NCI-H446 treated with DMSO at 0.1 percent for 48 hours (cell line): ENCODE data around the gene SLC18A2.

Source experiments
- DNase-seq: peaks from one replicate; lab custom pipeline; 2025; lab: John Stamatoyannopoulos, UW

Gene SLC18A2

DNA sequence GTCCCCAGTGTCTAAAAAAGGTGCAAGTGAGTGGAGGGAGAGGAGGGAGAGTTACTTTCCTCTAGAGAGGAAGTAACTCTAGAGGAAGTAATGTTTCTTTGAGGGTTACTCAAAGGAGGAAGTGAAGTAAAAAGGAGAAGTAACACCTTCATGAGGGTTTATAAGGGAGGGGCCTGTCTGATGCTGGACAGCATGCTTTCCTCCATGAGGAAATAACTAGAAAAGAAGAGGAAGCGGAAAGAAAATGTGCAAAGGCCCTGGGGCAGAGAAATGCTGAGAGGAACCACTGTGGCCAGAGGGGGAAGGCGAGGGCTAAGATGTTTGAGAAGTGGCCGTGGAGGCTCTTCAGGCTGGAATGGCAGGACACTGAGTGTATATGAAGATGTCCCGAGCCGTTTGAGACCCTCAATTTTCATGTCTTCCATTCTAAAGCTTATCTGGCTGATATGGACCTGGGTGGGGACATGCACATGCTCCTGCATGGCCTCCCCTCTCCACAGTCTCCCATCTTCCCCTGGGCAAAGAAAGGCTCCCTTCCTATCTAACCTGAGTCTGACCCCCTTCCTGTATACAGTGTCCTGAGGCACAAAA lies 3.4 kb upstream of the SLC18A2 start:
- no peak for DNase-seq

- DNase-seq: no peak
Measured at GRCh38 chr10:117239051-117239450, 1.9 kb upstream of the SLC18A2 start.

DNA sequence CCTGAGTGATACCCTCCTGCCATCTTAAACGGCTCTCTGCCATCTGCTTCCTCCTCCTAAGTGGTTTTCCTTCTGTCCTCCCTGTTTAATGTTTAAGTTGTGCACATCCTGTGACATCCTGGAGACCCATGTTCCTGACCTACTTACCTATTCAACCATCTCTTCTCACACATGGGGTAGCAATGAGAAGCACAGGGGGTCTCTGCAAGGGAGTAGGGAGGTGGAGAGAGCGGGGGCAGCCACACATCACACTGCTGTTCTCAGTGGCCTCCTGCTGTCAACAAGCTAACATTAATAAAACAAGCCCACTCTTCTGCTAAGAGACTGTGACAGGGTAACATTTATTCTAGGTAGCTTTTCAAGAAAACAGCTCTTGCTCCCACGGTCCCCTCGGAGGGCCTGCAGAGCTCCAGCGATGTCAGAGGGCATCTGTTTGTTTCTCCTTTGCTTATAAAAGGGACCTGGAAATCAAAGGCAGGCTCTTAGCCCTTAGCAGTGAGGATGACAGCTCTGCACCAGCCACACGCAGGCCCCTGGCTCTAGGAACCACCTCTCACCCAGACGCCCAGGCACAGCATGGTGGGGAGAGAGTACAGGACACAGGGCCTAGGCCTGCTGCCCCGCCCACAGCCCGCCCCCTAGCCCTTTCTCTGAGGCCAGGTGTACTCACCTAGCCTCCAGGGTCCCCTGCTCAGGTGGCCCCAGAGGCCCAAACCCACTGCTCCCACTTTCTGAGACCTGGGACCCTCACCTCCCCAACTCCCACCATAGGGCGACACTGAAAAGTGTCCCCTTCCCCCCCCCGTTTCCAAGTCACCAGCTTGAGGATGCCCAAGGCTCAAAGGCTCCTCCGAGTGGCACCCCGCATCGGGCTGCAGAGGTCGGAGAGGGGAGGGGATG lies 943 bp upstream of the SLC18A2 start:
- DNase-seq: no peak

- DNase-seq: no peak
Measured at GRCh38 chr10:117241541-117242462, 888 bp downstream of the SLC18A2 start.

- DNase-seq: no peak
Measured at GRCh38 chr10:117242463-117242832, 1.5 kb downstream of the SLC18A2 start.

- no peak for DNase-seq
Measured at GRCh38 chr10:117246997-117247671, 6.2 kb downstream of the SLC18A2 start.

GRCh38 chr10:117248750-117249465 lies 8.0 kb downstream of the SLC18A2 start:
- DNase-seq: no peak

DNA sequence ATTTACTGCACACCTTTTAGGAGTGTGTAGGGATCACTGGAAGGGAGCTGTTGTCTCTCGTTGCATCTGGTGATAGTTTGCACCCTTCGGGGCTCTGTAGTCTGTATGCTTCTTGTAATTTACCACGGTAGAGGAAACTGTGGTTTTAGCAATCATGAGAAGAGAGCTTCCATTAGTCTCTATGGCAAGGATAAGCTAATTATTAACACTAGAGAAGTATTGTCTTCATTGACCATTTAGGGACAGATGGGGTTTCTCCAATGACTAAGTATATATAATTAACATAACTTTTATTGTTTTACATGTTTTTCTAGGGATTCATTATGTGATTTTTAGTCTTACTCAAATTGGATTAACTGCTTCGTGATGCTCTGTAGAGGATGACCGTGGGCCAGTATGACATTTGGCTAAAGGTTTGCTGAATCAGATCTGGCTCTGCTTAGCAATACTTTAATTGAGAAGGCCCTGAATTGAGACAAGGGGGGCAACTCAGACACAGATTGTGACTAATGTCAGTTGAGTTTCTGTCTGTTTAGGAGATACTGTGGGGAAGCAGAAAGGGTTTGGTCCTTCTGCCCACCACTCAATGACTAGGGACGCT lies 8.7 kb downstream of the SLC18A2 start:
- no peak for DNase-seq

- no peak for DNase-seq
Measured at GRCh38 chr10:117250411-117250810, 9.5 kb downstream of the SLC18A2 start.

DNA sequence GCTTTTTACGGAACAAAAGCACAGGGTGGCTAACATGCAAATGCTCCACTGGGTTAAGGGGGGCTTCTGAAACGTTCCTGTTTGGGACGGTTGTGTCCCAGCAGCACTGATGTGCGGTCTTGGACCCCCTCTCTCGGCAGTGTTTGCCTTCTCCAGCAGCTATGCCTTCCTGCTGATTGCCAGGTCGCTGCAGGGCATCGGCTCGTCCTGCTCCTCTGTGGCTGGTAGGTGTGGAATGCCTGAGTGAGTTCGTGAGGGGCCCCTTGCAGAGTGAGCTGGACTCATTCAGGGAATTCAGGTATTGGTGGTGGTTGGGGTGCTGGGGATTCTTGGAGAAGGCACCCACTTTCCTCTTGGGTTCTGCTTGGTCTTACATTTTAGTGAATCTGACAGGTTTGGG lies 13.0 kb downstream of the SLC18A2 start:
- DNase-seq: no peak

DNA sequence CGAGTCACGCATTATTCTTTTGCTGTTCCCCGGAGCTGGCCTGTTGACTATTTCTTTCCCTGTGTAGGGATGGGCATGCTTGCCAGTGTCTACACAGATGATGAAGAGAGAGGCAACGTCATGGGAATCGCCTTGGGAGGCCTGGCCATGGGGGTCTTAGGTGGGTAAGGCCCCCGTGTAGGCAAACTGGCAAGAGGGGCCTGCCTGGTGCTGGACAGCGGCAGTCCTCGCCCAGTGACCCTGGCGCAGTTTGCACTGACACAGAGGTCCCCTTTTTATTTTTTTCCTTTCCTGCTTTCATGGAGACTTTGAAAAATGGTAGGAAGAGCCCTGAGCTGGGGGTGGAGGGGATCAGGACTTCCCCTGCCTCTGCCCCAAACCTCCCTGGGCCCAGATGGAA lies 13.4 kb downstream of the SLC18A2 start:
- DNase-seq: no peak

DNA sequence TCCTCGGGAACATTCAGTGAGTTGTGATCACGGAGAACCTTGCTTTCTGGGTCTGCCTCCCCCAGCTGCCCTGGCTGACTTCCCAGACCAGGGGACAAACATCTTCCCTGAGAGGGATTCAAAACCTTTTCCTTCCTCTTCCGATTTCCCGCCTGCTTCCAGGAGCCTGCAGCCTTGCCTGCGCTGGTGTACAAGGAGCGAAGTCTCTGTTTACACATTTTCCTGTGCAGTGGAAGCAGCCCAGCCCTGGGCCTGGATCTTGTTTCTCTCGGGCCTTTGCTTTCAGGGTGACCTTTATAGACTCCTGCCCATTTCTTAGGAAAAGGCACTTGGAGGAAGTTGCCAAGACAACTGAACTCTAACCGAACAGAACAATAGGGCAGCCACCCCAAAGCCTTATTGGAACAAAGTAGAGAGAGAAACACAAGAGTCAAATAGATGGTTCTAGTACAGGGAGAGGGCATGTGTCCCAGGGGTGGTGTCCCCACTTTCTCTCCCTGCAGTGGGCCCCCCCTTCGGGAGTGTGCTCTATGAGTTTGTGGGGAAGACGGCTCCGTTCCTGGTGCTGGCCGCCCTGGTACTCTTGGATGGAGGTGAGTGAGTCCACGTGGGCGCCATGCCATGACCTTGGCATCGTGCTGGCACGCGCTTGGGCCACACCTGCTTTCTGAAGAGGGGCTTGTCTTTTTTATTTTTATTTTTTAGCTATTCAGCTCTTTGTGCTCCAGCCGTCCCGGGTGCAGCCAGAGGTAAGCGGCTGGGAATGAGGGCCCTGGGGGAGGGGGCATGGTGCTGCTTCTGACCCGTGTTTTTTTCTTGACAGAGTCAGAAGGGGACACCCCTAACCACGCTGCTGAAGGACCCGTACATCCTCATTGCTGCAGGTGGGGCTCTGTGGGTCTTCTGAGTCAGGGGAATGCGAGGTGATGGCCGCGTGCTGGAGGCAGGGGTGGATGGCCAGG lies 14.1 kb downstream of the SLC18A2 start:
- DNase-seq: no peak

DNA sequence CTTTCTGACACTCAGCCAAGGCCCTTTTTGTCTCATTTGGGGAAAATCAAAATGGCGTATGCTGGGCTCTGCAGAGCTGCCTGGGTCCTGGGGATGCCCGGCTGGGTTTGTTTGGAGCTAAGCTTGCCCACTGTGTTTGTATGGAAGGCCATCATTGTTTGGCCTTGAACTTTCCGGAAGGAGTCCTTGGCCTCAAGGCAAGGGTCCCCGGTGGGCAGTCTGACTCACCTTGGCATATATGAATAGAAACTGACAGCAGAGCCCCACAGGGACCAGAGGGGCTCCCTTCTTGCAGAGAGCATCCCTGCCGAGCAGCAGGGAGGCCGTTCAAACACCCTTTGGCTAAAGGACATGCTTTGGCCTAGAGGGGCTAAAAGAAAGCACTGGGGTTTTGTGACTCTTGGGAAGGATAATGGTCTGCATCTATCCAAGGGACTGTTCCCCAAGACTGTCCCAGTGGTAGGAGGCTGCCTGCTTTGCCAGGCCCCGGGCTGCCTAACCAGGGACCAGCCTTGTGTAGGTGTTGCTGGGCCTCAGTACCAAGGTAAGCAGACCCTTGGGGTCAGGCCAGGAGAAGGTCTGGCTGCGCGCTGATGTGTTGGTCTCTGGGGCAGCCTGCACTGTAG lies 15.0 kb downstream of the SLC18A2 start:
- no peak for DNase-seq

DNA sequence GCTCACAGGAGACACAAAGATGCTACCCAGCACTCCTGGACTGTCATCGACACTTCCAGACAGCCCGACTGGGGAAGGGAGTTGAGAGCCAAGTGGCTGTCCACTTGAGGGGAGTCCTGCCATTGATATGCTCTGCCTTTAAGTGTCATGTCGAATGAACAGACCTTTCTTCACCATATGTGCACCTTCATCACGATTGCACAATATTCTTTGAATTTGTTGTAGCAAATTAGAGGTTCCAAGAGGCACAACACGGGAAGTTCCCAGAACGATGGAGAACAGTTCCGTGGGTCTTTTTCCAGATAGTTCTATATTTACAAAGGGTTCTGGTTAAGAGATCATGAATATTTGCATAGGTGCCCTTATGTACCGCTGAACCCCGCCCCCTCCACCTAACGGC lies 16.0 kb downstream of the SLC18A2 start:
- no peak for DNase-seq

GRCh38 chr10:117257721-117258120 lies 16.8 kb downstream of the SLC18A2 start:
- no peak for DNase-seq

DNA sequence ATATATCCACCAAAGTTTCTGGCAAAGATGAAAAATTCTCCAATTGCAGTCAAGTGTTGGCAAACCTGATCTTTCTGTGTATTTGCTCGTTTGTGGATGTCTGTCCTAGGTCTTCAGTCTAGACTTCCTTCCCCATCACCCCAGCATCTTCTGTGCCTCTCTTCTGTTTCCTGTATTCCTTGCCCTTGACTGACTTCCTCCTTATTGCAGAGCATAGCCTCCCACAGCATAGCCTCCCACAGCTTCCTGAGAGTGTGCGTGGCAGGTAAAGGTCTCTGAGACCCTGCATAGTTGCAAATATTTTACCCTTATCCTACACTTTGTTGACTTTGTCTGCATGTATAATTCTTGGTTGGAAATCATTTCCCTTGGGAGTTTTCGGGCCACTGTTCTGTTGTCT lies 18.4 kb downstream of the SLC18A2 start:
- no peak for DNase-seq

- no peak for DNase-seq
Measured at GRCh38 chr10:117260084-117260483, 19.2 kb downstream of the SLC18A2 start.

DNA sequence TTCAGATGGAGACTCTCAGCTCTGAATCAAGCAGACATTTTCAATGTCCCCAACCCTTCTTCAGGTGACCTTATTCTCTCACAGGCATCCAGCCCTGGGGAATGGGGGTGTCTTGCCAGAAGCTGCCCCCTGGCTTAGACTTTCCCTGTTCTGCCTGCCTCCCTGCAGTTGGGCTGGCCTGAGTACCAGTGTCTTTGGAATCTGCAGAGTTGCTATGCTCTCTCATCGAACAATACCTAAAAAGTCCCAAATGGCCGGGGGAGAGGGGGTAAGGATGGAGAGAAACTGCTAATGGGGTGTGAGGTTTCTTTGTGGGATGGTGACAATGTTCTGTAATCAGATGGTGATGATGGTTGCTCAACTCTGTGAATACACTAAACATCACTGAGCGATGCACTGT lies 20.6 kb downstream of the SLC18A2 start:
- no peak for DNase-seq

DNA sequence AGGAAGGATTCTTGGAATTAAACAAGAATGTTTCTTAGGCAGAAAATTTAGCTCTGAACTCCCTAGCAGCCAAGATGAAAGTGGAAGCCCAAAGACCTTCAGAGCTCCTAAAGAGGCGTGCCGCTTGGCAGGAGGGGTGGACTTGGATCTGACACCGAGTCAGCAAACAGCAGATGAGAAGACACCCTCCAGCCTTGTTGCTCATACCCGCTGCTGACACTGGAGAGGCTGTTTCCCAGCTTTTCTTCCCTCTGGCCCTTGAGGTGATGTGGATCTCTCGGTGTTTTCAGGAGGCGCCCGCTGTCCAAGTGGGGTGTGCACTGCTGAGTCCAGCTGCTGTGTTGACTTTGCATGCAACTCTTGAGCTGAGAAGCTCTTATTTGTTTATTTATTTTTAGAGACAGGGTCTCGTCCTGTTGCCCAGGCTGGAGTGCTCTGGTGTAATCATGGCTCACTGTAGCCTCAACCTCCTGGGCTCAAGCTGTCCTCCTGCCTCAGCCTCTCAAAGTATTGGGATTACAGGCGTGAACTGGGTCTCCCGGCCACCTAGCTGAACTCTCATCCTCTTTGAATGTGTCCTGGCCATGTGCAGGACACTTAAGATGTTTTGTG lies 21.5 kb downstream of the SLC18A2 start:
- no peak for DNase-seq
